ENCODE results near the gene ABCC2. TPM values are rescaled to one million over a fixed set of nuclear protein-coding genes. Genes with fewer than 3 reads are reported as not detected.
"Not testable (repeated sequence)": the region's sequence is repeated elsewhere in the genome, so short reads cannot be mapped to it uniquely, and the experiment has no call there.

ABCC2 gene
- total RNA-seq, 2 experiments from 2014 or later = 0.38 to 0.59 TPM

- Histone ChIP-seq H2AFZ (ENCODE audit: low read length) (no peak overlapping the region), H3K9me3 (ENCODE audit: low read length) (peaks cover 30% of the 10 kb centered on the region), H3K9me2 (ENCODE audit: insufficient read depth, low read length) (no peaks in the 10 kb centered on the region), H3K27ac (ENCODE audit: low read depth, low read length, poor library complexity, severe bottlenecking) (no peak overlapping the region), H3K4me1 (ENCODE audit: insufficient read depth, low read length, poor library complexity, severe bottlenecking) (no peaks in the 10 kb centered on the region), H3K4me2 (ENCODE audit: low read length) (no peak overlapping the region), H4K20me1 (ENCODE audit: insufficient read depth, low read length) (no peaks in the 10 kb centered on the region), H3K4me3 (ENCODE audit: low read depth, low read length, poor library complexity, severe bottlenecking) (no peak overlapping the region), H3K79me2 (ENCODE audit: insufficient read depth, low read depth, low read length) (no peaks in the 10 kb centered on the region), H3K36me3 (ENCODE audit: insufficient read depth, low read length) (peaks cover 96% of the 10 kb centered on the region)
- BruUV-seq (replicated peaks) = no TSS peak
- ChIA-PET POLR2A (interaction anchor here (0.7 to 0.8 kb wide), 2 partner anchors 10 to 118 kb away, joined by 4 to 5 read pairs; partner anchors contain the start of genes COX15 and CUTC), CTCF (ENCODE audit: unreplicated experiment) (no interaction called here)
- no peak for DNase-seq (ENCODE audit: low spot score)
- intact Hi-C loops (cut with micrococcal nuclease; ENCODE audit: unreplicated experiment) = no loop called here
- TF ChIP-seq EZH2phosphoT487 (IDR thresholded peaks at IDR 0.05; ENCODE audit: borderline replicate concordance, low read depth, low read length) (no peak), CTCF (conservative IDR thresholded peaks at IDR 0.05; ENCODE audit: low read length) (no peak)
Observed at GRCh38 chr10:99742701-99743100, 39.7 kb upstream of the ABCC2 start.

GRCh38 chr10:99743841-99744240, 38.6 kb upstream of the ABCC2 start:
- CTCF ChIA-PET (ENCODE audit: unreplicated experiment) = no interaction called here
- Histone ChIP-seq H3K9me3 (ENCODE audit: low read length) (peaks cover 30% of the 10 kb centered on the region), H3K4me3 (ENCODE audit: low read depth, low read length, poor library complexity, severe bottlenecking) (no peak overlapping the region), H4K20me1 (ENCODE audit: insufficient read depth, low read length) (no peaks in the 10 kb centered on the region), H3K79me2 (ENCODE audit: insufficient read depth, low read depth, low read length) (no peaks in the 10 kb centered on the region), H3K27ac (ENCODE audit: low read depth, low read length, poor library complexity, severe bottlenecking) (no peak overlapping the region), H3K4me1 (ENCODE audit: insufficient read depth, low read length, poor library complexity, severe bottlenecking) (no peaks in the 10 kb centered on the region), H3K4me2 (ENCODE audit: low read length) (no peak overlapping the region), H2AFZ (ENCODE audit: low read length) (no peak overlapping the region), H3K36me3 (ENCODE audit: insufficient read depth, low read length) (peaks cover 96% of the 10 kb centered on the region), H3K9me2 (ENCODE audit: insufficient read depth, low read length) (no peaks in the 10 kb centered on the region)
- DNase-seq (ENCODE audit: low spot score) = no peak
- intact Hi-C loops (cut with micrococcal nuclease; ENCODE audit: unreplicated experiment) = no loop called here
- BruUV-seq (replicated peaks) = no TSS peak
- POLR2A ChIA-PET = interaction anchor here (1.1 kb wide), 1 partner anchor 10 kb away, joined by 3 read pairs; no protein-coding TSS in a partner anchor
- TF ChIP-seq CTCF (conservative IDR thresholded peaks at IDR 0.05; ENCODE audit: low read length) = no peak
- TF ChIP-seq EZH2phosphoT487 (IDR thresholded peaks at IDR 0.05; ENCODE audit: borderline replicate concordance, low read depth, low read length) = no peak

- H3K9me3 ChIP-seq (ENCODE audit: low read length); DNase-seq (ENCODE audit: low spot score); H3K4me2 ChIP-seq (ENCODE audit: low read length); intact Hi-C loops (cut with micrococcal nuclease; ENCODE audit: unreplicated experiment); H3K9me2 ChIP-seq (ENCODE audit: insufficient read depth, low read length); H2AFZ ChIP-seq (ENCODE audit: low read length); H3K27ac ChIP-seq (ENCODE audit: low read depth, low read length, poor library complexity, severe bottlenecking); H4K20me1 ChIP-seq (ENCODE audit: insufficient read depth, low read length); H3K4me3 ChIP-seq (ENCODE audit: low read depth, low read length, poor library complexity, severe bottlenecking); CTCF ChIA-PET (ENCODE audit: unreplicated experiment); H3K4me1 ChIP-seq (ENCODE audit: insufficient read depth, low read length, poor library complexity, severe bottlenecking); BruUV-seq (replicated peaks); H3K79me2 ChIP-seq (ENCODE audit: insufficient read depth, low read depth, low read length): not testable (repeated sequence)
- POLR2A ChIA-PET = interaction anchor here (0.6 kb wide), 1 partner anchor 44 kb away, joined by 3 read pairs; no protein-coding TSS in a partner anchor
- H3K36me3 ChIP-seq (ENCODE audit: insufficient read depth, low read length) = peaks cover 95% of the 10 kb centered on the region
Observed at GRCh38 chr10:99746166-99746565, 36.3 kb upstream of the ABCC2 start.

Data from OCI-LY7 (cell line).